H1 (cell line): ENCODE results near the gene FCER1A. TPM values are rescaled to one million over a fixed set of nuclear protein-coding genes. Genes with fewer than 3 reads are reported as not detected.

Experiments used
- CBX5 ChIP-seq: fragments of 300-800, 300-1000 bp; sonication (generic); IDR thresholded peaks from 2 replicates; pipeline ENCODE4 v1.7.1; 2016; ENCODE audit warnings: antibody characterized with exemption, low read length, low read depth
- CEBPB ChIP-seq: IDR thresholded peaks from 2 replicates; pipeline ENCODE4 v1.6.1; 2012; ENCODE audit warnings: low read depth, low read length
- KDM5A ChIP-seq: fragments of 200-600 bp; IDR thresholded peaks from 2 replicates; pipeline ENCODE4 v1.7.1; 2012; ENCODE audit warnings: mild to moderate bottlenecking, low read length, inconsistent platforms, mixed read lengths
- RFX5 ChIP-seq: IDR thresholded peaks from 2 replicates; pipeline ENCODE4 v1.6.1; 2011; ENCODE audit warnings: low read depth, low read length, improper control_type of control experiment, borderline replicate concordance
- SP2 ChIP-seq: IDR thresholded peaks from 2 replicates; pipeline ENCODE4 v1.6.1; 2012; ENCODE audit warnings: mild to moderate bottlenecking, low read length, inconsistent platforms
- polyA plus RNA-seq, 7 experiments: library from polyadenylated mRNA; depleted of rRNA in 3 of 7; stranded (reverse) in 5 of 7; unstranded in 2 of 7; fragments of >200 nt in 5 of 7; fragments of 200-250 nt in 2 of 7; gene quantifications; 1 replicate in 5 of 7; 2 replicates in 1 of 7; 4 replicates in 1 of 7; pipeline versions ENCODE4 v1.2.1 to v1.2.3, GENCODE V29; 2011 to 2013; ENCODE audit warnings: missing spikeins in 2 of 7, mixed read lengths in 2 of 7
- total RNA-seq: library from RNA; stranded (reverse); fragmentation: NEBNext Ultra II Directional; extraction: Animal tissue kit (Norgen Biotek cat#: 25700); gene quantifications from 2 replicates; pipeline ENCODE4 v1.2.1, GENCODE V29; 2021

Gene FCER1A
- total and polyA plus RNA-seq, 2 of the 8 experiments (the other 6 are each of a cell fraction or from before 2014, with no cell fraction given) = not detected

- TF ChIP-seq KDM5A (no peak), CEBPB (no peak), SP2 (no peak), RFX5 (no peak), CBX5 (no peak)
Measured at GRCh38 chr1:159282118-159282517, 20.0 kb upstream of the FCER1A start (continued).
